Measurements from ENCODE around the gene PTPN2.
A peak's percentile ranks its signal among the peaks of the same experiment; 100 is the strongest.
"Not testable (repeated sequence)": the region's sequence is repeated elsewhere in the genome, so short reads cannot be mapped to it uniquely, and the experiment has no call there.

PTPN2 gene

DNA sequence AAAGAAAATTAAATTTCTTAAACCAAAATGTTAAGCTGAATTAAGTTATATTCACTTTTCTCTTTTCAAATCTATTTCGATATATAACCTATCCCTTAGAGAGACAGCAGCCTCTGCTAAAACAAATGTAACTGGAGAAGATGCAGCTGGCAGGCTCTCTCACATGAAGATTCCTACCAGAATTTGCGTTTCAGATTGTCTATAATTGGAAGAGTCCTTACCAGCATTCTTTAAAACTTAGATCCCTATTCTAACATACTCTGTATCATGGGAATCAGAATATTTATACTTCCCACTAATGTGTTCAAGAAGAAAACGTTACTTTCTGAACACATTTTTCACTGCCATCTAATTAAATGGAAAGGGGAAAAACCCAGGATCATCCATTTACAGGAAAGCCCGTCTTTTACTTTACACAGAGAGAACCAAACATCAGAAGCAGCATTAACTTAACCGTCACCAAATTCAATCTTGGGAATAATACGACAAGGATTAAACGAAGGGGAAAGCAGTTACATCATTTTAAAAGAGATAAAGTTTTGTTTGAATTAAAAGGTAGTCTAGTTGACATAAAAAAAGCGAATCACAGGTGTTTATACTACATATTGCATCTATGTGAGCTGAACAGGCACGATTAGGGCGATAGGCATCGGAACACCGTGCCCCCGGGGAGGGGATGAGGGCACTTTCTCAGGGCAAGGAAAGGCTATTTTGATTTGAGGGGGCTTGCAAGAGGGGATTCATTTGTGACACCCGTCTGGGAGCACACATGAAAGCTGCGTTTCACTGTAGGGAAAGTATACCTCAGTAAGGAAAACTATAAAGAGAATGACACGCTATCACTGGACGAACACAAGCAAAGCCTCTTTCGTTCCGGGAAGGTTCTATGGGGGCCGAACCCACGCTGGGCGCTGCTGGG, 1.3 kb downstream of the PTPN2 start:
- DNase-seq (ENCODE audit: extremely low read depth, insufficient read length): peak; percentile 29

GRCh38 chr18:12880541-12880910, 3.5 kb downstream of the PTPN2 start:
- TF ChIP-seq CTCF (IDR thresholded peaks at IDR 0.05; ENCODE audit: insufficient read depth, low read length, poor library complexity, severe bottlenecking): no peak
- Histone ChIP-seq H3K36me3 (ENCODE audit: control insufficient read depth, insufficient read depth, low read length) (no peaks in the 10 kb centered on the region), H3K4me3 (replicated peaks; ENCODE audit: low read depth, low read length) (no peak overlapping the region), H3K27me3 (replicated peaks; ENCODE audit: control insufficient read depth, insufficient read depth, low read length) (no peaks in the 10 kb centered on the region)
- peak; percentile 31 for DNase-seq (ENCODE audit: extremely low read depth, insufficient read length)

More for the DNA sequence above, 1.3 kb downstream of the PTPN2 start:
- no peaks in the 10 kb centered on the region for H3K27me3 ChIP-seq (replicated peaks; ENCODE audit: control insufficient read depth, insufficient read depth, low read length)
- no peak for TF ChIP-seq CTCF (IDR thresholded peaks at IDR 0.05; ENCODE audit: insufficient read depth, low read length, poor library complexity, severe bottlenecking)
- H3K4me3 ChIP-seq (replicated peaks; ENCODE audit: low read depth, low read length): peak overlapping the region; percentile 72
- H3K36me3 ChIP-seq (ENCODE audit: control insufficient read depth, insufficient read depth, low read length): no peaks in the 10 kb centered on the region

- peak overlapping the region; percentile 30 for H3K4me3 ChIP-seq (replicated peaks; ENCODE audit: low read depth, low read length)
- no peak for DNase-seq (ENCODE audit: extremely low read depth, insufficient read length)
- no peaks in the 10 kb centered on the region for H3K27me3 ChIP-seq (replicated peaks; ENCODE audit: control insufficient read depth, insufficient read depth, low read length)
- H3K36me3 ChIP-seq (ENCODE audit: control insufficient read depth, insufficient read depth, low read length): no peaks in the 10 kb centered on the region
- no peak for TF ChIP-seq CTCF (IDR thresholded peaks at IDR 0.05; ENCODE audit: insufficient read depth, low read length, poor library complexity, severe bottlenecking)
Observed at GRCh38 chr18:12879840-12880540, 4.0 kb downstream of the PTPN2 start.

- H3K4me3 ChIP-seq (replicated peaks; ENCODE audit: low read depth, low read length); H3K36me3 ChIP-seq (ENCODE audit: control insufficient read depth, insufficient read depth, low read length); DNase-seq (ENCODE audit: extremely low read depth, insufficient read length); H3K27me3 ChIP-seq (replicated peaks; ENCODE audit: control insufficient read depth, insufficient read depth, low read length): not testable (repeated sequence)
Observed at GRCh38 chr18:12874992-12875391, 9.0 kb downstream of the PTPN2 start.

DNA sequence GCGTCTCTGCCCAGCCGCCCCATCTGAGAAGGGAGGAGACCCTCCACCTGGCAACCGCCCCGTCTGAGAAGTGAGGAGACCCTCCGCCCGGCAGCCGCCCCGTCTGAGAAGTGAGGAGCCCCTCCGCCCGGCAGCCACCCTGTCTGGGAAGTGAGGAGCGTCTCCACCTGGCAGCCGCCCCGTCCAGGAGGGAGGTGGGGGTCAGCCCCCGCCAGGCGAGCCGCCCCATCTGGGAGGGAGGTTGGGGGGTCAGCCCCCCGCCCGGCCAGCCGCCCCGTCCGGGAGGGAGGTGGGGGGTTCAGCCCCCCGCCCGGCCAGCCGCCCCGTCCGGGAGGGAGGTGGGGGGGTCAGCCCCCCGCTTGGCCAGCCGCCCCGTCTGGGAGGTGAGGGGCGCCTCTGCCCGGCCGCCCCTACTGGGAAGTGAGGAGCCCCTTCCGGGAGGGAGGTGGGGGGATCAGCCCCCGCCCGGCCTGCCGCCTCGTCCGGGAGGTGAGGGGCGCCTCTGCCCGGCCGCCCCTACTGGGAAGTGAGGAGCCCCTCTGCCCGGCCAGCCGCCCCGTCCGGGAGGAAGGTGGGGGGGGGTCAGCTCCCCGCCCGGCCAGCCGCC, 10.0 kb downstream of the PTPN2 start:
- not testable (repeated sequence) for H3K4me3 ChIP-seq (replicated peaks; ENCODE audit: low read depth, low read length); DNase-seq (ENCODE audit: extremely low read depth, insufficient read length); H3K27me3 ChIP-seq (replicated peaks; ENCODE audit: control insufficient read depth, insufficient read depth, low read length); H3K36me3 ChIP-seq (ENCODE audit: control insufficient read depth, insufficient read depth, low read length)

DNA sequence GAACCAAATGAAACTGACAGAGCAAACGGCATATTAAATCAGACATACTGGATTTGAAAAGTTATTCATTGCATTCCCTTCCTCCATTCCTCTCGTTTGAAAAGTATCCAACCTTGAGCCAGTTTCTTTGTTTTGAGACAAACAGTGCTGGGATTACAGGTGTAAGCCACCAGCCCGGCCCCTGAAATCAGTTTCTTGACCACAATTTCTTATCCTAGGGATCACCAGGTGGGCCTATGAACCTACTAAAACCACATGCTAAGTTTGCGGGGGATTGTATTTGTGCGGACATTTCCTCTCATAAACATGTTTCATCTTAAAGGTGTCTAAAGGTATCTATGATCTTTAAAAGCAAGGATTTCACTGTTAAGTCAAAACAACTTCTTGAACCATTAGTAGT, 11.6 kb downstream of the PTPN2 start:
- no peak for TF ChIP-seq CTCF (IDR thresholded peaks at IDR 0.05; ENCODE audit: insufficient read depth, low read length, poor library complexity, severe bottlenecking)
- DNase-seq (ENCODE audit: extremely low read depth, insufficient read length): no peak
- no peaks in the 10 kb centered on the region for H3K36me3 ChIP-seq (ENCODE audit: control insufficient read depth, insufficient read depth, low read length)
- H3K4me3 ChIP-seq (replicated peaks; ENCODE audit: low read depth, low read length): no peak overlapping the region
- no peaks in the 10 kb centered on the region for H3K27me3 ChIP-seq (replicated peaks; ENCODE audit: control insufficient read depth, insufficient read depth, low read length)

Measured in GM06990 (cell line).